ENCODE results near the gene CACNA1I. TPM values are rescaled to one million over a fixed set of nuclear protein-coding genes. Genes with fewer than 3 reads are reported as not detected.

CACNA1I gene
- total RNA-seq, 2 donors from 2014 or later: 0.05 to 0.09 TPM

Other genes with a start within 250 kb of the CACNA1I start
- gene SYNGR1, start 220.8 kb upstream of the CACNA1I start, total RNA-seq: 10 to 100 TPM; 12.8 to 15.2 TPM
- 10 to 100 TPM; 20.0 to 20.7 TPM for gene TAB1, start 171.0 kb upstream of the CACNA1I start, total RNA-seq
- gene MGAT3, start 113.7 kb upstream of the CACNA1I start, total RNA-seq: 1 to 10 TPM; 2.3 to 3.2 TPM
- gene MIEF1, start 68.5 kb upstream of the CACNA1I start, total RNA-seq: 10 to 100 TPM; 16.5 to 16.8 TPM
- gene ATF4, start 50.2 kb upstream of the CACNA1I start, total RNA-seq: 100 to 1,000 TPM; 414 to 565 TPM
- 10 to 100 TPM; 49.9 to 54.4 TPM for gene RPS19BP1, start 38.0 kb upstream of the CACNA1I start, total RNA-seq